Inflammatory macrophage treated with lipopolysaccharide for 4 hours (primary cell): ENCODE measurements around the gene TXNRD1.
"Not testable (repeated sequence)": the region's sequence is repeated elsewhere in the genome, so short reads cannot be mapped to it uniquely, and the experiment has no call there.

Experiments used
- DNase-seq: peaks from one replicate; pipeline ENCODE4 v3.0.0-alpha.2; 2020

TXNRD1 gene

GRCh38 chr12:104215638-104216297 lies at the start of gene TXNRD1:
Gene TXNRD1 (plus strand): TSS chr12:104215779. CDS start chr12:104215803, 24 bp downstream.
- peak; percentile 90 for DNase-seq

- no peak for DNase-seq
These were observed 49.8 kb upstream of the TXNRD1 start for GRCh38 chr12:104165801-104166200.

- DNase-seq = no peak
These were observed 49.1 kb upstream of the TXNRD1 start for GRCh38 chr12:104166465-104166864.

- DNase-seq = no peak
These were observed 47.8 kb upstream of the TXNRD1 start for GRCh38 chr12:104167519-104168458.

- DNase-seq = no peak
These were observed 47.0 kb upstream of the TXNRD1 start for GRCh38 chr12:104168596-104168995.

GRCh38 chr12:104171785-104172569 lies 43.6 kb upstream of the TXNRD1 start:
- DNase-seq = no peak

GRCh38 chr12:104172570-104172947 lies 43.0 kb upstream of the TXNRD1 start:
- no peak for DNase-seq

GRCh38 chr12:104173804-104174203 lies 41.8 kb upstream of the TXNRD1 start:
- DNase-seq = not testable (repeated sequence)

GRCh38 chr12:104175726-104176247 lies 39.8 kb upstream of the TXNRD1 start:
- no peak for DNase-seq

- no peak for DNase-seq
These were observed 38.3 kb upstream of the TXNRD1 start for GRCh38 chr12:104177336-104177662.

- DNase-seq = peak; percentile 86
These were observed 37.7 kb upstream of the TXNRD1 start for GRCh38 chr12:104177663-104178501.

GRCh38 chr12:104180374-104180773 lies 35.2 kb upstream of the TXNRD1 start:
- DNase-seq = no peak

GRCh38 chr12:104181313-104181712 lies 34.3 kb upstream of the TXNRD1 start:
- no peak for DNase-seq

GRCh38 chr12:104182144-104182543 lies 33.4 kb upstream of the TXNRD1 start:
- no peak for DNase-seq

- no peak for DNase-seq
These were observed 32.8 kb upstream of the TXNRD1 start for GRCh38 chr12:104182621-104183378.

GRCh38 chr12:104183443-104183842 lies 32.1 kb upstream of the TXNRD1 start:
- DNase-seq = no peak

GRCh38 chr12:104187446-104188155 lies 28.0 kb upstream of the TXNRD1 start:
- DNase-seq = no peak

- no peak for DNase-seq
These were observed 27.0 kb upstream of the TXNRD1 start for GRCh38 chr12:104188534-104188933.

- no peak for DNase-seq
These were observed 25.5 kb upstream of the TXNRD1 start for GRCh38 chr12:104189915-104190555.

GRCh38 chr12:104190641-104191176 lies 24.9 kb upstream of the TXNRD1 start:
- DNase-seq = no peak
